Mucosa of rectum (tissue), 2 donors: ENCODE data around the gene TAF9B.
"Not testable (repeated sequence)": the region's sequence is repeated elsewhere in the genome, so short reads cannot be mapped to it uniquely, and the experiment has no call there.

Experiments used
- H3K27ac ChIP-seq, 2 donors: one replicate each; pipeline ENCODE4 v1.7.0; 2013; ENCODE audit warnings: inconsistent platforms in 2 of 2, low read depth in 2 of 2, low read length in 2 of 2
- H3K27me3 ChIP-seq, 2 donors: one replicate each; pipeline ENCODE4 v1.7.0; 2013; ENCODE audit warnings: low read length in 2 of 2; ENCODE audit not compliant: control insufficient read depth in 2 of 2, insufficient read depth in 2 of 2
- H3K36me3 ChIP-seq, 2 donors: one replicate each; pipeline ENCODE4 v1.7.0; 2013; ENCODE audit warnings: low read length in 2 of 2; ENCODE audit not compliant: control insufficient read depth in 2 of 2, insufficient read depth in 2 of 2
- H3K4me1 ChIP-seq, 2 donors: one replicate each; pipeline ENCODE4 v1.7.0; 2013; ENCODE audit warnings: low read length in 2 of 2, mild to moderate bottlenecking in 1 of 2; ENCODE audit not compliant: control insufficient read depth in 2 of 2, insufficient read depth in 2 of 2
- H3K4me3 ChIP-seq, 2 donors: one replicate each; pipeline ENCODE4 v1.7.0; 2013; ENCODE audit warnings: low read length in 2 of 2
- H3K9ac ChIP-seq, 2 donors: one replicate each; pipeline ENCODE4 v1.7.0; 2013; ENCODE audit warnings: low read length in 2 of 2, low read depth in 1 of 2, mild to moderate bottlenecking in 1 of 2
- H3K9me3 ChIP-seq, 2 donors: one replicate each; pipeline ENCODE4 v1.7.0; 2013; ENCODE audit warnings: low read length in 2 of 2; ENCODE audit not compliant: control insufficient read depth in 2 of 2
- donor health status: healthy.
- donor health status: Normal muscosa, but diverticular disease.

TAF9B gene

GRCh38 chrX:78103001-78103622, 36.3 kb downstream of the TAF9B start:
- H3K9me3 ChIP-seq = no peaks in the 10 kb centered on the region
- H3K27me3 ChIP-seq = no peaks in the 10 kb centered on the region
- peak overlapping the region; percentile 82 to 83 for H3K27ac ChIP-seq
- peaks cover 0 to 3% of the 10 kb centered on the region in 2 donors for H3K36me3 ChIP-seq
- peak overlapping the region in 1 of 2 donors; percentile 76 for H3K9ac ChIP-seq
- peak overlapping the region; percentile 68 to 69 for H3K4me3 ChIP-seq
- H3K4me1 ChIP-seq = peaks cover 9 to 15% of the 10 kb centered on the region in 2 donors

- Histone ChIP-seq H3K4me1 (peaks cover 5 to 12% of the 10 kb centered on the region in 2 donors), H3K36me3 (no peaks in the 10 kb centered on the region), H3K27me3 (no peaks in the 10 kb centered on the region)
Observed at GRCh38 chrX:78102091-78102490, 37.4 kb downstream of the TAF9B start.

GRCh38 chrX:78098108-78098507, 41.3 kb downstream of the TAF9B start:
- no peaks in the 10 kb centered on the region for H3K36me3 ChIP-seq
- no peaks in the 10 kb centered on the region for H3K9me3 ChIP-seq
- no peak overlapping the region for H3K4me3 ChIP-seq
- H3K27ac ChIP-seq = no peak overlapping the region
- no peak overlapping the region for H3K9ac ChIP-seq
- H3K4me1 ChIP-seq = no peaks in the 10 kb centered on the region
- no peaks in the 10 kb centered on the region for H3K27me3 ChIP-seq

More at GRCh38 chrX:78102091-78102490, 37.4 kb downstream of the TAF9B start:
- Histone ChIP-seq H3K9ac (no peak overlapping the region), H3K27ac (no peak overlapping the region), H3K9me3 (no peaks in the 10 kb centered on the region), H3K4me3 (no peak overlapping the region)

DNA sequence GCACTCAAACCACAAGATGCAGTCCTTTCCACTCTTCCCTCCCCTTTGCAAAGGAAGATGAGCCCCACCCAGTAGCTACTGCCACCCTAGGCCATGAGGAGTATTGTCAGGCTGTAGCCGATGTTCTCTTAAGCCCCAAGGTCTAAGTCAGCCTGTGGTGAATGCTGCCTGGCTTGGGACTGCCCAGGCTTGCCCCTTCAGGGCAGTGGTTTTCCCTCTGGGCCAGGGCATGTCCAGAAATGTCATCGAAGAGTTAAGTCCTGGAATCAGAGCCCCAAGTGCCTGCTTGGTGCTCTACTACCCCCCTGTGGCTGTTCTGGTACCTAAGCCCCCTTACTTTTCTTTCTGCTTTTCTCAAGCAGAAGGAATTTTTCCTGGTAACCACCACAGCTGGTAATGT, 47.2 kb downstream of the TAF9B start:
- no peak overlapping the region for H3K4me3 ChIP-seq
- H3K27me3 ChIP-seq = no peaks in the 10 kb centered on the region
- no peaks in the 10 kb centered on the region for H3K36me3 ChIP-seq
- H3K9me3 ChIP-seq = no peaks in the 10 kb centered on the region
- H3K27ac ChIP-seq = no peak overlapping the region
- no peak overlapping the region for H3K9ac ChIP-seq
- no peaks in the 10 kb centered on the region for H3K4me1 ChIP-seq

DNA sequence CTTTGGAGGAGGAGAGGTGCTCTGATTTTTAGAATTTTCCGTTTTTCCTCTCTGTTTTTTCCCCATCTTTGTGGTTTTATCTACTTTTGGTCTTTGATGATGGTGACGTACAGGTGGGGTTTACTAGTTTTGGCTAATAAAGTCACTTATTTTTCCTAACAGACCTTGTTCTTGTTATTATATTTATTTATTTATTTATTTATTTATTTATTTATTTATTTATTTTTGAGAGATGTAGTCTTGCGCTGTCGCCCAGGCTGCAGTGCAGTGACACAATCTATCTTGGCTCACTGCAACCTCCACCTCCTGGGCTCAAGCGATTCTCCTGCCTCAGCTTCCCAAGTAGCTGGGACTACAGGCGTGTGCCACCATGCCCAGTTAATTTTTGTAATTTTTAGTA, 58.0 kb downstream of the TAF9B start:
- H3K9me3 ChIP-seq, H3K36me3 ChIP-seq, H3K27me3 ChIP-seq, H3K9ac ChIP-seq, H3K4me1 ChIP-seq, H3K4me3 ChIP-seq, H3K27ac ChIP-seq: not testable (repeated sequence)
